ENCODE results near the gene KRT3. TPM values are rescaled to one million over a fixed set of nuclear protein-coding genes. Genes with fewer than 3 reads are reported as not detected.

Gene KRT3
- total RNA-seq, 1 experiment from 2014 or later: not detected

DNA sequence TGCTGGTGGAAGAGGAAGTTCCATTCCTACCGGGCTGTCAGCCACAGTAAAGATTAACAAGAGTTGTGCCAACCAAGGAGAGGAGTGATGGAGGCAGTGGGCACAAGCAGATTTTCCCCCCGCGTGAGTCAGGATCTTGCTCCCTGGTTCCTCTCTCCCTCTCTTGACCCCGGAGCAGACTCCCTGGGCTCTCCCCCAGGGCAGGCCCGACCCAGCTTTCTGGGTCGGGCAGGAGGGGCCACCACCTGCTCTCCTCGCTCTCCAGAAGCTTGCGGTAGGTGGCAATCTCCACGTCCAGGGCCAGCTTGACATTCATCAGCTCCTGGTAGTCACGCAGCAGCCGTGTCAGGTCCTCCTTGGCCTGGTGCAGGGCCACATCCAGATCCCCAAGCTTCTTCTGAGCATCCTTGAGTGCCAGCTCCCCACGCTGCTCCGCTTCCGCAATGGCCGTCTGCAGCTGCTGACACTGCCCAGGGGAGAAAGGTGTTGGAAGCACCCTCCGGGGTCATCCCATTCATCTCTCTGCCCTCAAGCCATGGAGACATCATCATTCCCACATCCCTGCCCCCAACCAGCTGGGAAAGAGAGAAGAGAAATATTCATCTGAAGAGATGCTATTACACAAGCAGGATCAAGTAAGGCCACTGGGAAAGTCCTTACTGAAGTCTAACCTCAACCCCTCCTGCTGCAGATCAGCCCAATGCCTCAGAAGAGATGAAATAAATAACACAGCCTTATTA lies 27.0 kb upstream of the KRT3 start:
- Histone ChIP-seq H3K4me3 (replicated peaks in 1 of 2; ENCODE audit: low read depth in 1 of 2, low read length in 2 of 2) (no peak overlapping the region), H3K9ac (ENCODE audit: low read length) (no peak overlapping the region), H3K79me2 (ENCODE audit: insufficient read depth, low read length) (no peaks in the 10 kb centered on the region), H3K4me1 (ENCODE audit: control insufficient read depth in 1 of 2, insufficient read depth in 2 of 2, low read length in 2 of 2) (peaks cover 0 to 9% of the 10 kb centered on the region in 2 experiments; a peak in 2 of 4 replicates), H3K4me2 (ENCODE audit: low read length) (no peak overlapping the region), H2AFZ (ENCODE audit: low read depth, low read length, poor library complexity, severe bottlenecking) (no peak overlapping the region), H3K9me3 (ENCODE audit: control insufficient read depth in 1 of 2, insufficient read depth in 1 of 2, low read depth in 1 of 2, low read length in 2 of 2) (no peaks in the 10 kb centered on the region), H3K27me3 (ENCODE audit: insufficient read depth, low read length) (0 out of 2 replicates have a peak, but pooled peaks cover 2% of the 10 kb centered on the region), H3K9me2 (ENCODE audit: insufficient read depth) (no peaks in the 10 kb centered on the region), H4K20me1 (ENCODE audit: insufficient read depth) (no peaks in the 10 kb centered on the region), H3K27ac (ENCODE audit: low read depth, low read length) (no peak overlapping the region), H3K36me3 (ENCODE audit: control insufficient read depth in 1 of 2, insufficient read depth in 2 of 2, low read length in 2 of 2) (no peaks in the 10 kb centered on the region)
- ChIA-PET CTCF (interaction anchor here (1.3 kb wide), 1 partner anchor 57 kb away, joined by 5 read pairs; no protein-coding TSS in a partner anchor), RAD21 (ENCODE audit: low non-redundant PET in 1 of 2, low total read pairs in 2 of 2, uncharacterized antibody in 2 of 2, unreplicated experiment in 2 of 2) (no interaction called here), POLR2A (no interaction called here)
- ATAC-seq: no peak
- TF ChIP-seq ELF1 (IDR thresholded peaks at IDR 0.05; ENCODE audit: borderline replicate concordance, low read depth) (no peak), CBX3 (IDR thresholded peaks at IDR 0.05; ENCODE audit: low read depth) (no peak), POLR2AphosphoS5 (IDR thresholded peaks at IDR 0.05; ENCODE audit: low read depth, low read length) (no peak), EZH2 (IDR thresholded peaks at IDR 0.05) (no peak), CEBPB (IDR thresholded peaks at IDR 0.05; ENCODE audit: low read depth) (no peak), SIN3A (IDR thresholded peaks at IDR 0.05; ENCODE audit: low read depth) (no peak), YY1 (IDR thresholded peaks at IDR 0.05; ENCODE audit: extremely low read depth, insufficient replicate concordance, low read depth, low read length) (no peak), POLR2A (IDR thresholded peaks at IDR 0.05; ENCODE audit: borderline replicate concordance, extremely low read depth, insufficient read depth, insufficient read length) (no peak), EZH2phosphoT487 (IDR thresholded peaks at IDR 0.05; ENCODE audit: borderline replicate concordance) (no peak)
- TF ChIP-seq, protein P1, sequence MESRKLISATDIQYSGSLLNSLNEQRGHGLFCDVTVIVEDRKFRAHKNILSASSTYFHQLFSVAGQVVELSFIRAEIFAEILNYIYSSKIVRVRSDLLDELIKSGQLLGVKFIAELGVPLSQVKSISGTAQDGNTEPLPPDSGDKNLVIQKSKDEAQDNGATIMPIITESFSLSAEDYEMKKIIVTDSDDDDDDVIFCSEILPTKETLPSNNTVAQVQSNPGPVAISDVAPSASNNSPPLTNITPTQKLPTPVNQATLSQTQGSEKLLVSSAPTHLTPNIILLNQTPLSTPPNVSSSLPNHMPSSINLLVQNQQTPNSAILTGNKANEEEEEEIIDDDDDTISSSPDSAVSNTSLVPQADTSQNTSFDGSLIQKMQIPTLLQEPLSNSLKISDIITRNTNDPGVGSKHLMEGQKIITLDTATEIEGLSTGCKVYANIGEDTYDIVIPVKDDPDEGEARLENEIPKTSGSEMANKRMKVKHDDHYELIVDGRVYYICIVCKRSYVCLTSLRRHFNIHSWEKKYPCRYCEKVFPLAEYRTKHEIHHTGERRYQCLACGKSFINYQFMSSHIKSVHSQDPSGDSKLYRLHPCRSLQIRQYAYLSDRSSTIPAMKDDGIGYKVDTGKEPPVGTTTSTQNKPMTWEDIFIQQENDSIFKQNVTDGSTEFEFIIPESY (IDR thresholded peaks at IDR 0.05; ENCODE audit: extremely low read depth, insufficient replicate concordance, low read length): no peak
- TF ChIP-seq, protein P2, sequence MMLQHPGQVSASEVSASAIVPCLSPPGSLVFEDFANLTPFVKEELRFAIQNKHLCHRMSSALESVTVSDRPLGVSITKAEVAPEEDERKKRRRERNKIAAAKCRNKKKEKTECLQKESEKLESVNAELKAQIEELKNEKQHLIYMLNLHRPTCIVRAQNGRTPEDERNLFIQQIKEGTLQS (IDR thresholded peaks at IDR 0.05): no peak
- TF ChIP-seq, protein P3, sequence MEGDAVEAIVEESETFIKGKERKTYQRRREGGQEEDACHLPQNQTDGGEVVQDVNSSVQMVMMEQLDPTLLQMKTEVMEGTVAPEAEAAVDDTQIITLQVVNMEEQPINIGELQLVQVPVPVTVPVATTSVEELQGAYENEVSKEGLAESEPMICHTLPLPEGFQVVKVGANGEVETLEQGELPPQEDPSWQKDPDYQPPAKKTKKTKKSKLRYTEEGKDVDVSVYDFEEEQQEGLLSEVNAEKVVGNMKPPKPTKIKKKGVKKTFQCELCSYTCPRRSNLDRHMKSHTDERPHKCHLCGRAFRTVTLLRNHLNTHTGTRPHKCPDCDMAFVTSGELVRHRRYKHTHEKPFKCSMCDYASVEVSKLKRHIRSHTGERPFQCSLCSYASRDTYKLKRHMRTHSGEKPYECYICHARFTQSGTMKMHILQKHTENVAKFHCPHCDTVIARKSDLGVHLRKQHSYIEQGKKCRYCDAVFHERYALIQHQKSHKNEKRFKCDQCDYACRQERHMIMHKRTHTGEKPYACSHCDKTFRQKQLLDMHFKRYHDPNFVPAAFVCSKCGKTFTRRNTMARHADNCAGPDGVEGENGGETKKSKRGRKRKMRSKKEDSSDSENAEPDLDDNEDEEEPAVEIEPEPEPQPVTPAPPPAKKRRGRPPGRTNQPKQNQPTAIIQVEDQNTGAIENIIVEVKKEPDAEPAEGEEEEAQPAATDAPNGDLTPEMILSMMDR (IDR thresholded peaks at IDR 0.05 in 2 of 3, conservative IDR thresholded peaks at IDR 0.05 in 1 of 3; ENCODE audit: borderline replicate concordance in 1 of 3, insufficient read depth in 1 of 3, low read depth in 2 of 3, low read length in 2 of 3): no peak
- no TSS peak for BruUV-seq (replicated peaks)
- intact Hi-C loops (cut with micrococcal nuclease): no loop called here
- no peak for DNase-seq (ENCODE audit: low read depth, low spot score)

Data from HCT116 (cell line).